ENCODE measurements around the gene MEG3. TPM values are rescaled to one million over a fixed set of nuclear protein-coding genes. Genes with fewer than 3 reads are reported as not detected.
A peak's percentile ranks its signal among the peaks of the same experiment; 100 is the strongest.

The MEG3 gene
- total and polyA plus RNA-seq, 2 of the 4 experiments (the other 2 are of a cell fraction), result 31.5 to 556 TPM

GRCh38 chr14:100828031-100828769, 2.3 kb downstream of the MEG3 start:
- Histone ChIP-seq H3K9me3 (ENCODE audit: control insufficient read depth, insufficient read depth, low read length) (no peaks in the 10 kb centered on the region), H3K18ac (ENCODE audit: low read depth, low read length) (no peak overlapping the region), H3K14ac (replicated peaks; ENCODE audit: low read depth, low read length) (no peak overlapping the region), H3K56ac (ENCODE audit: extremely low read depth, insufficient read depth, low read length) (no peak overlapping the region), H4K20me1 (ENCODE audit: insufficient read depth, low read length) (peaks cover 60% of the 10 kb centered on the region), H3K79me1 (ENCODE audit: low read depth in 1 of 2, low read length in 2 of 2) (peaks cover 0 to 51% of the 10 kb centered on the region in 2 experiments; a peak in 2 of 4 replicates), H3K23ac (ENCODE audit: low read depth, low read length) (no peak overlapping the region), H2AK5ac (ENCODE audit: low read depth, low read length) (no peak overlapping the region), H4K8ac (ENCODE audit: low read depth in 2 of 2, low read length in 2 of 2) (no peak overlapping the region), H3K4me3 (ENCODE audit: insufficient read depth, low read depth, low read length) (peak overlapping the region; percentile 81), H2BK20ac (ENCODE audit: low read depth, low read length) (no peak overlapping the region), H3K4ac (ENCODE audit: low read depth, low read length) (no peak overlapping the region), H2AK9ac (replicated peaks; ENCODE audit: low read depth, low read length, poor library complexity) (peak overlapping the region; percentile 87), H2BK5ac (ENCODE audit: low read depth, low read length, poor library complexity, severe bottlenecking) (no peak overlapping the region), H3K9me1 (ENCODE audit: insufficient read depth, low read length) (no peaks in the 10 kb centered on the region), H2BK120ac (ENCODE audit: low read depth, low read length) (no peak overlapping the region), H3K27ac (ENCODE audit: insufficient read depth, low read length) (no peak overlapping the region), H2AFZ (replicated peaks; ENCODE audit: low read length, poor library complexity) (peak overlapping the region; percentile 43), H3K4me1 (ENCODE audit: control insufficient read depth, insufficient read depth, low read length) (peaks cover 6% of the 10 kb centered on the region; the same call in 1 of the 2 replicates), H3K27me3 (ENCODE audit: control insufficient read depth, insufficient read depth, low read length) (no peaks in the 10 kb centered on the region), H3K36me3 (ENCODE audit: control insufficient read depth, insufficient read depth, low read length) (peaks cover 40% of the 10 kb centered on the region), H4K5ac (ENCODE audit: low read depth, low read length) (no peak overlapping the region), H4K91ac (ENCODE audit: insufficient read depth, low read depth, low read length) (no peak overlapping the region), H3K4me2 (ENCODE audit: low read depth, low read length) (peak overlapping the region; percentile 64), H3K9ac (ENCODE audit: low read depth, low read length) (0 out of 2 replicates have a peak overlapping the region, but pooled peaks have one; percentile 82), H2BK15ac (ENCODE audit: low read depth, low read length) (no peak overlapping the region)
- 54 to 90% methylated on average over 1 to 16 of the region's 26 CpGs for WGBS, 2 experiments (ENCODE audit: extremely low coverage in 2 of 2, insufficient read length in 1 of 2)
- CTCF ChIA-PET, result interaction anchor here (0.8 to 1.0 kb wide), 2 partner anchors 14 to 60 kb away, joined by 3 read pairs; no protein-coding TSS in a partner anchor
- DNase-seq (peak; percentile 81), ATAC-seq (ENCODE audit: low read depth) (peak; percentile 54)
- dilution Hi-C loops (cut with HindIII; ENCODE audit: low sequenced_read_pairs, unreplicated experiment) (no loop called here), in situ Hi-C loops (cut with MboI; ENCODE audit: low sequenced_read_pairs) (loop anchor here (5.0 kb wide), 1 partner anchor 166 kb away; no protein-coding TSS in a partner anchor), intact Hi-C loops (cut with micrococcal nuclease) (loop anchor here (1.0 to 10.0 kb wide), 4 partner anchors 133 to 443 kb away; no protein-coding TSS in a partner anchor)
- TF ChIP-seq CTCF (conservative IDR thresholded peaks at IDR 0.05; ENCODE audit: low read depth, low read length) (peak; percentile 77), SMC3 (IDR thresholded peaks at IDR 0.05; ENCODE audit: low read depth, low read length) (peak; percentile 45), MAZ (IDR thresholded peaks at IDR 0.05; ENCODE audit: borderline replicate concordance, low read depth, low read length) (peak; percentile 74; the same call in 1 of the 2 replicates), MAFK (IDR thresholded peaks at IDR 0.05; ENCODE audit: low read depth, low read length) (no peak), RAD21 (IDR thresholded peaks at IDR 0.05; ENCODE audit: low read length) (peak; percentile 61)
- POLR2A ChIA-PET (ENCODE audit: unreplicated experiment), result interaction anchor here (0.6 kb wide), 1 partner anchor 122 kb away, joined by 4 read pairs; no protein-coding TSS in a partner anchor
- no TSS peak for BruUV-seq (replicated peaks)
